ENCODE results near the gene JUND. TPM values are rescaled to one million over a fixed set of nuclear protein-coding genes. Genes with fewer than 3 reads are reported as not detected.

The JUND gene
- total and polyA plus RNA-seq, 2 of the 8 experiments (the other 6 are each of a cell fraction or from before 2014, with no cell fraction given), result 54.0 to 77.5 TPM

DNA sequence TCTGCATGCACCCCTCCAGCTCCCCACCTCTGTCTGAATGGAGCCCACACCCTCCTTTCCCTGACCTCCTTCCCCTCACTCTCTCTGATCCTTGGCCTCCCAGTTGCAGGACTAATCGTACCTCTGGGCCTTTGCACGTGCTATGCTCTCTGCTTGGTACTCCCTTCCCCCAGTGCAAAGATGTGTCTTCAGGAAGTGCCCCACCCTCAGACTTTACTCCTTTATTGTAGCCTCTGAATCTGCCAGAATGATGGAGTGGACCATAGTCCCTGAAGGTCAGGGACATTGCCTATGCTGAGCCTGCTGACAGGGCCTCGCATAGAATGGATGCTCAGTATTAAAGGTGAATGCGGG, 1.3 kb upstream of the JUND start (continued):
- TF ChIP-seq, protein P1, sequence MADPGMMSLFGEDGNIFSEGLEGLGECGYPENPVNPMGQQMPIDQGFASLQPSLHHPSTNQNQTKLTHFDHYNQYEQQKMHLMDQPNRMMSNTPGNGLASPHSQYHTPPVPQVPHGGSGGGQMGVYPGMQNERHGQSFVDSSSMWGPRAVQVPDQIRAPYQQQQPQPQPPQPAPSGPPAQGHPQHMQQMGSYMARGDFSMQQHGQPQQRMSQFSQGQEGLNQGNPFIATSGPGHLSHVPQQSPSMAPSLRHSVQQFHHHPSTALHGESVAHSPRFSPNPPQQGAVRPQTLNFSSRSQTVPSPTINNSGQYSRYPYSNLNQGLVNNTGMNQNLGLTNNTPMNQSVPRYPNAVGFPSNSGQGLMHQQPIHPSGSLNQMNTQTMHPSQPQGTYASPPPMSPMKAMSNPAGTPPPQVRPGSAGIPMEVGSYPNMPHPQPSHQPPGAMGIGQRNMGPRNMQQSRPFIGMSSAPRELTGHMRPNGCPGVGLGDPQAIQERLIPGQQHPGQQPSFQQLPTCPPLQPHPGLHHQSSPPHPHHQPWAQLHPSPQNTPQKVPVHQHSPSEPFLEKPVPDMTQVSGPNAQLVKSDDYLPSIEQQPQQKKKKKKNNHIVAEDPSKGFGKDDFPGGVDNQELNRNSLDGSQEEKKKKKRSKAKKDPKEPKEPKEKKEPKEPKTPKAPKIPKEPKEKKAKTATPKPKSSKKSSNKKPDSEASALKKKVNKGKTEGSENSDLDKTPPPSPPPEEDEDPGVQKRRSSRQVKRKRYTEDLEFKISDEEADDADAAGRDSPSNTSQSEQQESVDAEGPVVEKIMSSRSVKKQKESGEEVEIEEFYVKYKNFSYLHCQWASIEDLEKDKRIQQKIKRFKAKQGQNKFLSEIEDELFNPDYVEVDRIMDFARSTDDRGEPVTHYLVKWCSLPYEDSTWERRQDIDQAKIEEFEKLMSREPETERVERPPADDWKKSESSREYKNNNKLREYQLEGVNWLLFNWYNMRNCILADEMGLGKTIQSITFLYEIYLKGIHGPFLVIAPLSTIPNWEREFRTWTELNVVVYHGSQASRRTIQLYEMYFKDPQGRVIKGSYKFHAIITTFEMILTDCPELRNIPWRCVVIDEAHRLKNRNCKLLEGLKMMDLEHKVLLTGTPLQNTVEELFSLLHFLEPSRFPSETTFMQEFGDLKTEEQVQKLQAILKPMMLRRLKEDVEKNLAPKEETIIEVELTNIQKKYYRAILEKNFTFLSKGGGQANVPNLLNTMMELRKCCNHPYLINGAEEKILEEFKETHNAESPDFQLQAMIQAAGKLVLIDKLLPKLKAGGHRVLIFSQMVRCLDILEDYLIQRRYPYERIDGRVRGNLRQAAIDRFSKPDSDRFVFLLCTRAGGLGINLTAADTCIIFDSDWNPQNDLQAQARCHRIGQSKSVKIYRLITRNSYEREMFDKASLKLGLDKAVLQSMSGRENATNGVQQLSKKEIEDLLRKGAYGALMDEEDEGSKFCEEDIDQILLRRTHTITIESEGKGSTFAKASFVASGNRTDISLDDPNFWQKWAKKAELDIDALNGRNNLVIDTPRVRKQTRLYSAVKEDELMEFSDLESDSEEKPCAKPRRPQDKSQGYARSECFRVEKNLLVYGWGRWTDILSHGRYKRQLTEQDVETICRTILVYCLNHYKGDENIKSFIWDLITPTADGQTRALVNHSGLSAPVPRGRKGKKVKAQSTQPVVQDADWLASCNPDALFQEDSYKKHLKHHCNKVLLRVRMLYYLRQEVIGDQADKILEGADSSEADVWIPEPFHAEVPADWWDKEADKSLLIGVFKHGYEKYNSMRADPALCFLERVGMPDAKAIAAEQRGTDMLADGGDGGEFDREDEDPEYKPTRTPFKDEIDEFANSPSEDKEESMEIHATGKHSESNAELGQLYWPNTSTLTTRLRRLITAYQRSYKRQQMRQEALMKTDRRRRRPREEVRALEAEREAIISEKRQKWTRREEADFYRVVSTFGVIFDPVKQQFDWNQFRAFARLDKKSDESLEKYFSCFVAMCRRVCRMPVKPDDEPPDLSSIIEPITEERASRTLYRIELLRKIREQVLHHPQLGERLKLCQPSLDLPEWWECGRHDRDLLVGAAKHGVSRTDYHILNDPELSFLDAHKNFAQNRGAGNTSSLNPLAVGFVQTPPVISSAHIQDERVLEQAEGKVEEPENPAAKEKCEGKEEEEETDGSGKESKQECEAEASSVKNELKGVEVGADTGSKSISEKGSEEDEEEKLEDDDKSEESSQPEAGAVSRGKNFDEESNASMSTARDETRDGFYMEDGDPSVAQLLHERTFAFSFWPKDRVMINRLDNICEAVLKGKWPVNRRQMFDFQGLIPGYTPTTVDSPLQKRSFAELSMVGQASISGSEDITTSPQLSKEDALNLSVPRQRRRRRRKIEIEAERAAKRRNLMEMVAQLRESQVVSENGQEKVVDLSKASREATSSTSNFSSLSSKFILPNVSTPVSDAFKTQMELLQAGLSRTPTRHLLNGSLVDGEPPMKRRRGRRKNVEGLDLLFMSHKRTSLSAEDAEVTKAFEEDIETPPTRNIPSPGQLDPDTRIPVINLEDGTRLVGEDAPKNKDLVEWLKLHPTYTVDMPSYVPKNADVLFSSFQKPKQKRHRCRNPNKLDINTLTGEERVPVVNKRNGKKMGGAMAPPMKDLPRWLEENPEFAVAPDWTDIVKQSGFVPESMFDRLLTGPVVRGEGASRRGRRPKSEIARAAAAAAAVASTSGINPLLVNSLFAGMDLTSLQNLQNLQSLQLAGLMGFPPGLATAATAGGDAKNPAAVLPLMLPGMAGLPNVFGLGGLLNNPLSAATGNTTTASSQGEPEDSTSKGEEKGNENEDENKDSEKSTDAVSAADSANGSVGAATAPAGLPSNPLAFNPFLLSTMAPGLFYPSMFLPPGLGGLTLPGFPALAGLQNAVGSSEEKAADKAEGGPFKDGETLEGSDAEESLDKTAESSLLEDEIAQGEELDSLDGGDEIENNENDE (IDR thresholded peaks at IDR 0.05; ENCODE audit: insufficient replicate concordance, low read length), result no peak
- TF ChIP-seq SP2 (IDR thresholded peaks at IDR 0.05; ENCODE audit: low read length) (no peak), HDAC2 (IDR thresholded peaks at IDR 0.05; ENCODE audit: borderline replicate concordance in 1 of 2, low read depth in 2 of 2, low read length in 2 of 2) (peak in 1 of 2 experiments; percentile 87; a peak in 1 of 4 replicates), GABPA (IDR thresholded peaks at IDR 0.05; ENCODE audit: borderline replicate concordance, insufficient read depth, low read length) (no peak), SIRT6 (IDR thresholded peaks at IDR 0.05; ENCODE audit: low read length) (no peak)

Data from H1 (cell line).